GM12878 (cell line): ENCODE data around the gene PLVAP. TPM values are rescaled to one million over a fixed set of nuclear protein-coding genes. Genes with fewer than 3 reads are reported as not detected.
A peak's percentile ranks its signal among the peaks of the same experiment; 100 is the strongest.

ENCODE experiments used
- BCL3 ChIP-seq: IDR thresholded peaks from 2 replicates; pipeline ENCODE4 v1.6.1; 2011; ENCODE audit warnings: borderline replicate concordance, low read depth, mild to moderate bottlenecking, moderate library complexity, low read length; ENCODE audit not compliant: insufficient read depth, poor library complexity, severe bottlenecking
- CREB1 ChIP-seq: IDR thresholded peaks from 2 replicates; pipeline ENCODE4 v1.6.1; 2012; ENCODE audit warnings: low read depth, mild to moderate bottlenecking, inconsistent platforms
- E4F1 ChIP-seq: fragments of 450-650 bp; IDR thresholded peaks from 2 replicates; pipeline ENCODE4 v1.6.1; 2018; ENCODE audit warnings: borderline replicate concordance, mild to moderate bottlenecking; ENCODE audit not compliant: partially characterized antibody
- MEF2B ChIP-seq: fragments of 450-650 bp; IDR thresholded peaks from 2 replicates; pipeline ENCODE4 v1.6.1; 2018; ENCODE audit warnings: mild to moderate bottlenecking, moderate library complexity; ENCODE audit not compliant: partially characterized antibody, poor library complexity, severe bottlenecking
- NFXL1 ChIP-seq: fragments of 450-650 bp; IDR thresholded peaks from 2 replicates; pipeline ENCODE4 v1.6.1; 2017; ENCODE audit warnings: antibody characterized with exemption, mild to moderate bottlenecking, borderline replicate concordance
- POLR2A ChIP-seq: IDR thresholded peaks from 2 replicates; pipeline ENCODE4 v1.6.1; 2011; ENCODE audit warnings: low read depth, mild to moderate bottlenecking, low read length
- TCF3 ChIP-seq: IDR thresholded peaks from 2 replicates; pipeline ENCODE4 v1.6.1; 2012; ENCODE audit warnings: low read depth, mild to moderate bottlenecking, low read length, borderline replicate concordance; ENCODE audit not compliant: insufficient read depth
- USF1 ChIP-seq: IDR thresholded peaks from 2 replicates; pipeline ENCODE4 v1.6.1; 2011; ENCODE audit warnings: borderline replicate concordance, low read depth, mild to moderate bottlenecking, moderate library complexity, mixed read lengths, low read length; ENCODE audit not compliant: insufficient read depth; ENCODE audit errors: extremely low read length
- ZNF207 ChIP-seq: fragments of 450-650 bp; IDR thresholded peaks from 2 replicates; pipeline ENCODE4 v1.6.1; 2014; ENCODE audit warnings: antibody characterized with exemption, mild to moderate bottlenecking, borderline replicate concordance
- ZNF274 ChIP-seq: IDR thresholded peaks from one replicate; pipeline ENCODE4 v1.8.0; 2011; ENCODE audit not compliant: insufficient read length, insufficient read depth
- polyA plus RNA-seq, 11 experiments: library from polyadenylated mRNA; depleted of rRNA in 4 of 11; unstranded in 6 of 11; stranded (reverse) in 5 of 11; fragments of >200 nt; fragmentation: Nextera tagmentation in 4 of 11; fragmentation: Illumina TruSeq in 1 of 11; extraction: Ambion mirVana in 4 of 11; extraction: Trizol in 1 of 11; gene quantifications; 1 replicate in 1 of 11; 2 replicates in 10 of 11; pipeline versions ENCODE4 v1.2.1 to v1.2.3, GENCODE V29; 2011 to 2016; ENCODE audit warnings: inconsistent platforms in 2 of 11, missing spikeins in 2 of 11, low read depth in 1 of 11
- total RNA-seq, 4 experiments: library from RNA; depleted of rRNA in 3 of 4; stranded (reverse); fragments of >200 nt in 3 of 4; fragmentation: Illumina TruSeq in 1 of 4; extraction: Trizol in 1 of 4; gene quantifications; 2 replicates each; pipeline versions ENCODE4 v1.2.1 to v1.2.3, GENCODE V29; 2013 to 2021

The PLVAP gene
- total and polyA plus RNA-seq, 10 of the 15 experiments (the other 5 are each of a cell fraction or from before 2014, with no cell fraction given) = 0.03 to 0.54 (median 0.06) TPM; not detected in 4

GRCh38 chr19:17351815-17352435 lies 25.2 kb downstream of the PLVAP start (continued):
- TF ChIP-seq BCL3 = peak; percentile 91
- TF ChIP-seq ZNF274 = no peak
- TF ChIP-seq POLR2A = no peak
- TF ChIP-seq CREB1 = peak; percentile 91
- TF ChIP-seq NFXL1 = no peak
- no peak for TF ChIP-seq MEF2B
- TF ChIP-seq TCF3 = peak; percentile 79; the same call in 1 of the 2 replicates
- TF ChIP-seq USF1 = peak; percentile 47
- TF ChIP-seq ZNF207 = no peak
- TF ChIP-seq E4F1 = no peak
